ENCODE measurements around the gene BFSP2.
"Not testable (repeated sequence)": the region's sequence is repeated elsewhere in the genome, so short reads cannot be mapped to it uniquely, and the experiment has no call there.

Gene BFSP2

GRCh38 chr3:133523758-133524157, 123.9 kb downstream of the BFSP2 start:
- not testable (repeated sequence) for DNase-seq

Measured in retina (tissue), 1 donor.